GM12865 (cell line): ENCODE results near the gene WDR72.

Experiments used
- DNase-seq: peaks from one replicate; pipeline ENCODE4 v3.0.0; 2010; ENCODE audit warnings: low read depth
- H3K4me3 ChIP-seq: 2 replicates; pipeline ENCODE4 v1.5.1; 2011; ENCODE audit warnings: mild to moderate bottlenecking, low read depth, low read length, control low read depth
- CTCF ChIP-seq: IDR thresholded peaks from 2 replicates; pipeline ENCODE4 v1.5.1; 2011; ENCODE audit warnings: low read length, control low read depth, low read depth, inconsistent platforms; ENCODE audit not compliant: insufficient read depth; ENCODE audit errors: missing control alignments

Gene WDR72

GRCh38 chr15:53581513-53581912 lies 177.9 kb downstream of the WDR72 start:
- no peak for TF ChIP-seq CTCF
- no peak for DNase-seq
- no peak overlapping the region for H3K4me3 ChIP-seq

GRCh38 chr15:53580366-53580765 lies 179.1 kb downstream of the WDR72 start:
- no peak for DNase-seq
- no peak overlapping the region for H3K4me3 ChIP-seq
- no peak for TF ChIP-seq CTCF

- DNase-seq: no peak
- TF ChIP-seq CTCF: no peak
- no peak overlapping the region for H3K4me3 ChIP-seq
These were observed 182.6 kb downstream of the WDR72 start for GRCh38 chr15:53576841-53577240.

GRCh38 chr15:53573091-53573490 lies 186.4 kb downstream of the WDR72 start:
- DNase-seq: no peak
- TF ChIP-seq CTCF: no peak
- H3K4me3 ChIP-seq: no peak overlapping the region

- no peak for DNase-seq
- no peak overlapping the region for H3K4me3 ChIP-seq
- no peak for TF ChIP-seq CTCF
These were observed 189.5 kb downstream of the WDR72 start for GRCh38 chr15:53569751-53570480.

- H3K4me3 ChIP-seq: no peak overlapping the region
- DNase-seq: no peak
- TF ChIP-seq CTCF: no peak
These were observed 192.6 kb downstream of the WDR72 start for GRCh38 chr15:53566912-53567311.

- no peak overlapping the region for H3K4me3 ChIP-seq
- DNase-seq: no peak
- TF ChIP-seq CTCF: no peak
These were observed 193.7 kb downstream of the WDR72 start for GRCh38 chr15:53565721-53566120.
